ENCODE measurements around the gene POU2F1.

GRCh38 chr1:167333703-167334102 is 113.0 kb downstream of the POU2F1 start:
- TF ChIP-seq, protein P1, sequence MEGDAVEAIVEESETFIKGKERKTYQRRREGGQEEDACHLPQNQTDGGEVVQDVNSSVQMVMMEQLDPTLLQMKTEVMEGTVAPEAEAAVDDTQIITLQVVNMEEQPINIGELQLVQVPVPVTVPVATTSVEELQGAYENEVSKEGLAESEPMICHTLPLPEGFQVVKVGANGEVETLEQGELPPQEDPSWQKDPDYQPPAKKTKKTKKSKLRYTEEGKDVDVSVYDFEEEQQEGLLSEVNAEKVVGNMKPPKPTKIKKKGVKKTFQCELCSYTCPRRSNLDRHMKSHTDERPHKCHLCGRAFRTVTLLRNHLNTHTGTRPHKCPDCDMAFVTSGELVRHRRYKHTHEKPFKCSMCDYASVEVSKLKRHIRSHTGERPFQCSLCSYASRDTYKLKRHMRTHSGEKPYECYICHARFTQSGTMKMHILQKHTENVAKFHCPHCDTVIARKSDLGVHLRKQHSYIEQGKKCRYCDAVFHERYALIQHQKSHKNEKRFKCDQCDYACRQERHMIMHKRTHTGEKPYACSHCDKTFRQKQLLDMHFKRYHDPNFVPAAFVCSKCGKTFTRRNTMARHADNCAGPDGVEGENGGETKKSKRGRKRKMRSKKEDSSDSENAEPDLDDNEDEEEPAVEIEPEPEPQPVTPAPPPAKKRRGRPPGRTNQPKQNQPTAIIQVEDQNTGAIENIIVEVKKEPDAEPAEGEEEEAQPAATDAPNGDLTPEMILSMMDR (conservative IDR thresholded peaks at IDR 0.05; ENCODE audit: low read depth, low read length), result no peak
- no peak for TF ChIP-seq EZH2 (IDR thresholded peaks at IDR 0.05; ENCODE audit: borderline replicate concordance, low read depth, low read length, poor library complexity, severe bottlenecking)
